WI38 (cell line): Measurements from ENCODE around the gene MOG.

Experiments
- H3K4me3 ChIP-seq: 2 replicates; pipeline ENCODE4 v1.5.1; 2011; ENCODE audit warnings: low read depth, mild to moderate bottlenecking, control low read depth, low read length
- CTCF ChIP-seq: IDR thresholded peaks from 2 replicates; pipeline ENCODE4 v1.5.1; 2012; ENCODE audit warnings: low read depth, mild to moderate bottlenecking, control low read depth, low read length

Gene MOG

DNA sequence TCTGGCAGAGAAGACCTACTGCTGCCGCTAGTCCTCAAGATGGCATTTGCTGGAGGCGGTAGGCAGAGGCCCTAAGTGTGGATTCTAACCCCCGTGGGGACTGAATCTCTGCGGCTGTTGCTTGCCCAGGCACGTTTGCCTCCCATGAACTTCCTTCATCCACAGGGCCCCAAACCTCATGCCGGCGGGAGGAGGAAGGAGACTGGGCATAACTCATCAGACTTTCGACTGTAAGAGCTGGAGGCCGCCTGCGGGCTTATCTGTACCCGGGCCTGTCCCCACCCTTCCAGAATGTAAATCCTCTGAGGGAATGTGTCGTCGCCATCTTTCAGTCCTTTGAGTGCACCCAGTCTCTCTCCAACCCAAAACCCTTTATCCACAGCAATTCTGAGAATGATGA is 23.1 kb downstream of the MOG start:
- no peak for TF ChIP-seq CTCF
- H3K4me3 ChIP-seq: no peak overlapping the region

DNA sequence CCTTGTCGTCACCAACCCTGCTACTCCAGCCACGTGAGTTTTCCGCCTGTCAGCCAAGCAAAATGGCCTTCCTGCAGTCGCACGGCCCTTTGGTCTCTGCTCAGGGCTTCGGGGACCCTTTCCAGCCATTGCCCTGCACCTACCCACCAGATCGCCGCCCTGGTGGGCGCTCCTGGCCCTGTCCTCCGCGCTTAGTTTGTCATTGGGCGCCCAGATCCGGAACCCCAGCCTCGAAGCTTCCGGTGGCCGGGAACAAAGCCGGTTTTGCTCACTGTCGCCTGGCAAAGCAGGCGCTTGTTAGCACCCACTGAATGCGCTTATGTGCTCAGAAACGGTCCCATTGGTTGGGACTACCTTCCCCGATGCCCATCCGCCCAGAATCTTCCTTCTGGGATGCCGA is 23.5 kb downstream of the MOG start:
- no peak for TF ChIP-seq CTCF
- no peak overlapping the region for H3K4me3 ChIP-seq

- no peak for TF ChIP-seq CTCF
- H3K4me3 ChIP-seq: no peak within 1 kb of the TSS
Measured at GRCh38 chr6:29680904-29681303, 24.0 kb downstream of the MOG start, which contains the start of gene ZFP57. TSS of gene ZFP57 (minus strand) at chr6:29681152. CDS start at chr6:29677003, 4,149 bp downstream.

- no peak overlapping the region for H3K4me3 ChIP-seq
- no peak for TF ChIP-seq CTCF
Measured at GRCh38 chr6:29681811-29682210, 24.9 kb downstream of the MOG start.

DNA sequence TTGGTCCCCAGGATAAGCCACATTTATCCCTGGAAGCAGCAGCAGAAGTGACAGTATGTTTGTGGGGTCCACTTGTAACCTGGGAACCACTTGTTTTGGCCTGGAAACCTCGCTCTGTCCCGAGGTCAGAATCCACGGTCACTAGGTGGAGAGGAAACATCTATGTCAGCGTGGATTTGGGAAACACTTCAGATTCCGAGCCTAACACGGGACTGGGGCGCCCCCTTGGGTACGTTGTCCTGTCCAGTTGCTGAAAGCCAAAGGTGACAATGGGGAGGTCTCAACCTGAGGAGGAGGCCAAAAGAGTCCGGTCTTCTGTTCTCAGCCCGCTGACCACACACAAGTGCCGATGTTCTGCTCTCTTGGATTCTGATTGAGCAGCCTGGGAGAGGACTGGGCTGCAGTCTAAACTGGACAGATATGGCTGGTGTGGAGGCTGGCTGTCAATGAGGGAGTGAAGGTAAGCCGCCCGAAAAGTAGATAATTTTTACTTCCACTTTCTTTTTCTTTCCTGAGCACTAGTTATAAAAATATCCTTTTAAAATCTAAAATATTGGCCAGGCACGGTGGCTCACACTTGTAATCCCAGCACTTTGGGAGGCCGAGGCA is 28.9 kb downstream of the MOG start:
- TF ChIP-seq CTCF: no peak
- no peak overlapping the region for H3K4me3 ChIP-seq

DNA sequence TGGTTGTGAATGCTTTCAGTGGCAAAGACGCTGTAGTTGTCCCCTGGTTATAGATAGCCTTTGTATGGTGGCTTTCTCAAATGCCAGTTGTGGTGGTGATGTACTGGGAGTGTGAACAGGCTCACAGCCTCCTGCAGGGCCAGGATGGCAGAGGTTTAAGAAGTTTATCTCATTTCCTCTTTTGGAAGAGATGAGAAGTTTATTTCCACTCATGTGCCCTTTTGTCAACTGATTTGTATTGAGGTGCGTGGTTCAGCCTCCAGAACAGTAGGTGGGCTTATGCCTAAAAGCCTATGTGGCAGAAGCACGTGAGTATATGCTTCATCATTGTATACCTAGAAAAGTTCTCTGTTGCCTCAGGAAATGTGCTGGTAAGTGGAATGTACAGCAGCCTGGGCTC is 37.7 kb downstream of the MOG start:
- TF ChIP-seq CTCF: no peak
- H3K4me3 ChIP-seq: no peak overlapping the region

GRCh38 chr6:29696147-29697125 is 39.5 kb downstream of the MOG start:
- TF ChIP-seq CTCF: 0 out of 2 replicates have a peak, but pooled peaks have one; percentile 36
- no peak overlapping the region for H3K4me3 ChIP-seq
